GM12864 (cell line): ENCODE measurements around the gene CENPM.

ENCODE experiments used
- DNase-seq: peaks from one replicate; pipeline ENCODE4 v3.0.0-alpha.2; 2011; ENCODE audit warnings: low read depth
- H3K4me3 ChIP-seq: 2 replicates; pipeline ENCODE4 v1.5.1; 2011; ENCODE audit warnings: mild to moderate bottlenecking, low read depth, low read length, control low read depth
- TF ChIP-seq, protein P1 (sequence below): IDR thresholded peaks from 2 replicates; pipeline ENCODE4 v1.5.1; 2011; ENCODE audit warnings: low read depth, mild to moderate bottlenecking, moderate library complexity, low read length, control low read depth, inconsistent platforms; ENCODE audit errors: missing control alignments

The CENPM gene

DNA sequence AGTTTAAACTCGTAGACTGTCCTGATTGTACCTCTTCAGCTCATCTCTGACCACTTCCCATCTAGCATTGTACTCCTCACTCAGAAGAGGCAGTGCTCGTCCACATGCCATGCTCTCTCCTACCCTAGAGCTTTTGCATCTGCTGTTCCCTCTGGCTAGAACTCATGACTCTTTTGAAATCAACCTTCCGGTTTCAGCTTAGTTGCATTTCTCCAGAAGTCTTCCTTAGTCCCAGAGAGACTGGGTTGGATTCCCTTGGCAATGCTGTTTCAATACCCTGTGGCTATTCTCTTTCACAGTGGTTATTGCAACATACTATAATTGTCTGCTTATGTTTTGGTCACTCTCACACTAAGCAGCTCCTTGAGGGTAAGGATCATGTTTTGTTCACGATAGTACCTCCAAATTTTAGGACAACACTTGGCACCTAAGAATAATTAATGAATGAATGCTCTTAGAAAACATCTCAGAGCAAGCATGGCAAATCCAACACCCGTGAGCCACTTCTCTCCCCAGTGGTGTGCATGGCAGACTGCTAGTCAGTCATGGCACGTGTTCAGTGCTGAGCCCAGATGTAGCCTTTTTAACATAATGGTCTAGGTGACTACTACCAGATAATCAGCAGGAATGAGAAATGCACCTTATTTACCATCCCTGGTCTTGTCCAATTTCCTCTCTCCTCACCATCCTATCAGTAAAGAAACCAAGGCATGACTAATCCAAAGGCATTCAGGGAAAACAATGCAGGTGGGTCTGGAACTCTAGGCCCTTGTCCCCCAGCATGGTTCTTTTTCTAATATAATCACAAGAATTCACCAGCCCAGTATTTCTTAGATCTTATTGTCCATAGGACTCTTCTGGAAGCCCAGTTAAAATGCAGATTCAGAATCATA, 36.8 kb upstream of the CENPM start:
- no peak for DNase-seq
- no peak overlapping the region for H3K4me3 ChIP-seq
- TF ChIP-seq, protein P1, sequence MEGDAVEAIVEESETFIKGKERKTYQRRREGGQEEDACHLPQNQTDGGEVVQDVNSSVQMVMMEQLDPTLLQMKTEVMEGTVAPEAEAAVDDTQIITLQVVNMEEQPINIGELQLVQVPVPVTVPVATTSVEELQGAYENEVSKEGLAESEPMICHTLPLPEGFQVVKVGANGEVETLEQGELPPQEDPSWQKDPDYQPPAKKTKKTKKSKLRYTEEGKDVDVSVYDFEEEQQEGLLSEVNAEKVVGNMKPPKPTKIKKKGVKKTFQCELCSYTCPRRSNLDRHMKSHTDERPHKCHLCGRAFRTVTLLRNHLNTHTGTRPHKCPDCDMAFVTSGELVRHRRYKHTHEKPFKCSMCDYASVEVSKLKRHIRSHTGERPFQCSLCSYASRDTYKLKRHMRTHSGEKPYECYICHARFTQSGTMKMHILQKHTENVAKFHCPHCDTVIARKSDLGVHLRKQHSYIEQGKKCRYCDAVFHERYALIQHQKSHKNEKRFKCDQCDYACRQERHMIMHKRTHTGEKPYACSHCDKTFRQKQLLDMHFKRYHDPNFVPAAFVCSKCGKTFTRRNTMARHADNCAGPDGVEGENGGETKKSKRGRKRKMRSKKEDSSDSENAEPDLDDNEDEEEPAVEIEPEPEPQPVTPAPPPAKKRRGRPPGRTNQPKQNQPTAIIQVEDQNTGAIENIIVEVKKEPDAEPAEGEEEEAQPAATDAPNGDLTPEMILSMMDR = no peak

DNA sequence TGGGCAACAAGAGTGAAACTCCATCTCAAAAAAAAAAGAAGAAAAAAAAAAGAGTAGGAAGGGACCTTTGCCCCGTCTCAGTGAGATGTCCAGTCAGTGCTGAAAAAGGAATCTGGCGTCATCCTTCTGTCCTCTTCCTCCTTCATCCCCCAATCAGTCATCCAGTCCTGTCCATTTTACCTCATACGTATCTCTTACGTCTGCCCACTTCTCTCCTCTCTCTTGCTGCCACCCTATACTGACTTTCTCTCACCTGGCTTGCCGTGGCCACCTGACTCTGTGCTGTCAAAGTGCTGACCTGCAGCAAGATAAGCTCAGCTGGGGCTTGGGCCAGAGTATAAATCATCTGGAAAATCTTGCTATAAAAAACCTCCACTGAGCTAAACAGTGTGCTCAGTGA, 35.9 kb upstream of the CENPM start:
- TF ChIP-seq, protein P1 = no peak
- no peak for DNase-seq
- H3K4me3 ChIP-seq = no peak overlapping the region

DNA sequence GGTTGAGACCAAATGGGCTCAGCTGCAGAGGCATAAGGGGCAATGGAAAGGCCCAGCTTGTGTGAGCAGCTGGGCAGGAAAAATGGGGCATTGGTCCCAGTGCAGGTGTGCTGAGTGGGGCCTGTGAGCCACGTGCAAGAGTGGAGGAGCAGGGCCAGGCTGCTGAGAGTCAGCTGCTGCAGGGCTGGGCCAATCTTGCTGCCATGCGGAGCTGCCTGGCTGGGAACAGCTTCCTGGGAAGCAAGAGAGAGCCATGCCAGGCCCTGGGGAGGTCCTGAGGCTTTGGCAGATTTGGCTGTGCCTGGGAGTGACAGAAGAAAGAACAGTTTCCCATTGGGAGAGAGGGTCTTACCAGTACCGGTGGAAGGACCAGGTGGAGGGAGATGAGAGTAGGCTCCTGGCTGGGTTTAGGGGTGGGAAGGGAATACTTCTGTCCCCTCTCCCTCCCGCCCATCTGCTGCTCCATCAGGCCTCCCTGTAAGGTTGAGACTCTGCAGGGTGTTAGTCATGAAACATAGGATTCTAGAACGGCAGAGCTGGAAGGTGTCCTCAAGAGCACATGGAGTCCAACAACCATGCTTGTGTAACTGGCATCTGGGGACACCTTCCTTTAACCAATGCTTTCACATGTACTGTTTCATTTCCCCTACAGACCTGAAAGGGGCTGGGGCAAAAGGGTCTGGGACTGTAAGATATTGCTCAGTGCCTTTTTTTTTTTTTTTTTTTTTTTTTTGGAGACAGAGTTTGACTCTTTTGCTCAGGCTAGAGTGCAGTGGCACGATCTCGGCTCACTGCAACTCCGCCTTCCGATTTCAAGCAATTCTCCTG, 32.7 kb upstream of the CENPM start:
- H3K4me3 ChIP-seq = no peak overlapping the region
- TF ChIP-seq, protein P1 = no peak
- peak; percentile 49 for DNase-seq

DNA sequence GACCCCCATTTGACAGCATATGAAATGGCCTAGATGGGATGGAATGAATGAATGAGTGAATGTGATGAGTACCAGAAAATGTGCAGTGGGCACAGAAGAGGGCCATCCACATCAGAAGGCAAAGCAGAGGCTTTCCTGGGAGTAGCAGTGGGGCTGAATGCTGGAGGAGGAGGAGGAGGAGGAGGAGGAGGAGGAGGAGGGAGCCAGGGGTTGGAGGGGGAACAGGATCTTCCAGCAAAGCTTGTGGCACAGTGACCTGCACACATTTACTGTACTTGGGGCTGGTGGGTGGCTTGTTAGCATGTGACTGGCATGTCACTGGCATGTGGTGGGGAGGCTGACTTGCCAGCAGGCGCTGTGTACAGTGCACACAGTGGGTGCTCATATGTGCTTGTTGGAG, 31.8 kb upstream of the CENPM start:
- no peak overlapping the region for H3K4me3 ChIP-seq
- TF ChIP-seq, protein P1 = no peak
- DNase-seq = no peak

DNA sequence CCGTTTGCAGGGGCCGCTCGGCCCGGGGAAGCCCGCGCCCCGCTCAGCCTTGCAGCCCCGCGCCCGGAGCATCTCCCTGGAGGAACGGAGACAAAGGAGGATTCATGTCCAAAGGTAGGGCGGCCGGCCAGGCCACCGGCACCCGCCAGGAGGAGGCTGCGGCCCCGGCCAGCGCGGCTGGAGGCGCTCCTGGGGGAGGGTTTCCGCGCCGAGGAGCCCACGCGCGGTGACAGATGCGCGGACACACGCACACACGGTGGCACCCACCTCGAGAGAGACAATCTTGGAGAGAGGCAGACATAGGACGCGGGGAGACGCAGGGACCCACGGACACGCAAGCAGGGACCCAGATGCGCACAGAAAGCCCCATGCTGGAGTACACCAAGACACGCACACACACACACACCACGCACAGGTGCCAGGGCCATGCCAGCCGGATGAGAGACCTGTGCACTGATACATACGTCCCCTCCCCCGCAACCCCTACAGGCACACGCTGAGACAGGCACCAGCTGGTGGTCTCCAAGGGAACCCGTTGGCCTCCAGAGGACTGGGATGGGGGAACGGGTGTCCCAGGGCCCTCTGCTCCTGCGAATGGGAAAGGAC, 30.1 kb upstream of the CENPM start:
- TF ChIP-seq, protein P1 = no peak
- no peak for DNase-seq
- peak overlapping the region; percentile 63 for H3K4me3 ChIP-seq

DNA sequence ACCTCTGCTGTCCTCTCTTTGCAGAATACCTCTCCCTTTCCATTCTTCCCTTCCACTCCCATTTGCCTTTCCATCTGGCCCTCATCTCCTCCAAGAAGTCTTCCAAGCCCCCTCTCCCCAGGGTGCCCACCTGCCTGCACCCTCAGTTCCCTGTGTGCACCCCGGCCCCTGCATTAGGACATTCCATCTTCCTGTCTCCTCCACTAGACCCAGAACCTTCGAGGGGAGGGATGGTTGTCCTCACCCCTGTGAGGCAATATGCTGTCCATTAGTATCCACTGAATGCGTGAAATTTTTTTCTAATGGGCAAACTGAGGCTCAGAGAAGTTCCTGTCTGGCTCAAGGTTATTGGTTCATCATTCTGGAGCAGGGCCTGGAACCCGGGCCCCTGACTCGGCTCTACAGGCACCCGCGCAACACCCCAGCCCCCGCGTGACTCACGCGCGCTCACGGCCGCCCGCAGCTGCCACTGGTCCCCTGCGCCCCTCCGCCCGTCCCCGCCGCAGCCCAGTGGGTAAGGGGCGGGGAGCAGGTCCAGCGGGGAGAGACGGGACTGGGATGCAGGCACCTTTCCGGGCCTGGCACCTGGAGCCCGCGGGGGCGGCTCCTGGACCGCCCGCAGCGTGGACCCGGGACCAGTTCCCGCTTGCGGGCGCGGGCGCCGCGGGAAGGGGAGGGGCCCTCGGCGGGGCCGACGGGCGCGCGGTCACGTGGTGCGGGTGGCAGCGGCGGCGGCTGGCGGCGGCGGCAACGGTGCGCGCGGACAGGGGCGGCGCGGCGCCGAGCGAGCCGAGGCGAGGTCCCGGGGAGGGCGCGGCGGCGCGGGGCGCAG, 29.3 kb upstream of the CENPM start:
- H3K4me3 ChIP-seq = peak overlapping the region; percentile 61
- DNase-seq = no peak
- TF ChIP-seq, protein P1 = no peak
